OCI-M1 (cell line): ENCODE measurements around the gene NCS1.
A peak's percentile ranks its signal among the peaks of the same experiment; 100 is the strongest.

Experiments
- DNase-seq: peaks from one replicate; lab custom pipeline; 2025; lab: John Stamatoyannopoulos, UW

NCS1 gene

DNA sequence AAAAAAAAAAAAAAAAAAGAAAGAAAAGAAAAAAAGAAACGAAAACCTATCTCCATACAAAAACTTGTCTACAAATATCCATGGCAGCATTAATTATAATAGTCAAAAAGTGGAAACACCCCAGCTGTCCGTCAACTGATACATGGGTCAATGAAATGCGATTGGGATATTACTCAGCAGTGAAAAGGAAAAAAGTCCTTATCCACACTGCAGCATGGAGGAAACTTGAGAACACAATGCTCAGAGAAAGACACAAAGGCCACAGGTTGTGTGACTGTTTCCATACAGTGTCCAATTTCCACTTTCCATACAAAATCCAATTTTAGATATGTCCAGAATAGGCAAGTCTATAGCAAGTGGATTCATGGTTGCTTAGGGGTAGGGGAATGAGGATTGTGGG lies 24.3 kb upstream of the NCS1 start:
- no peak for DNase-seq

DNA sequence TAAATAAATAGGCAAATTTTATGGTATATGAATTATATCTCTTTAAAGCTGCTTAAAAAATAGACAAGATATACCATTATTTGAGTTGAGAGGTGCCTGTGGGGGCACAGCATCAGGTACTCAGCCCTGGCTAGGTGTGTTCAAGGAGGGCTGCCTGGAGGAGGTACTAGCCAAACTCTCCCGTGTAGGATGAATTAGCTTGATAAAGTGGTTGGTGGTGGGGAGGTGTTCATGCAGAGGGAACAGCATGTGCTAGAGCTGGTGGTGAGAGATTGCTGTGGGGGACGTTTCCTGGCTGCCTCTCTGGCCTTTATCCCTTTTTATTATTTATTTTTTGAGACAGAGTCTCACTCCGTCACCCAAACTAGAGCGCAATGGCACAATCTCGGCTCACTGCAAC lies 23.2 kb upstream of the NCS1 start:
- DNase-seq = no peak

DNA sequence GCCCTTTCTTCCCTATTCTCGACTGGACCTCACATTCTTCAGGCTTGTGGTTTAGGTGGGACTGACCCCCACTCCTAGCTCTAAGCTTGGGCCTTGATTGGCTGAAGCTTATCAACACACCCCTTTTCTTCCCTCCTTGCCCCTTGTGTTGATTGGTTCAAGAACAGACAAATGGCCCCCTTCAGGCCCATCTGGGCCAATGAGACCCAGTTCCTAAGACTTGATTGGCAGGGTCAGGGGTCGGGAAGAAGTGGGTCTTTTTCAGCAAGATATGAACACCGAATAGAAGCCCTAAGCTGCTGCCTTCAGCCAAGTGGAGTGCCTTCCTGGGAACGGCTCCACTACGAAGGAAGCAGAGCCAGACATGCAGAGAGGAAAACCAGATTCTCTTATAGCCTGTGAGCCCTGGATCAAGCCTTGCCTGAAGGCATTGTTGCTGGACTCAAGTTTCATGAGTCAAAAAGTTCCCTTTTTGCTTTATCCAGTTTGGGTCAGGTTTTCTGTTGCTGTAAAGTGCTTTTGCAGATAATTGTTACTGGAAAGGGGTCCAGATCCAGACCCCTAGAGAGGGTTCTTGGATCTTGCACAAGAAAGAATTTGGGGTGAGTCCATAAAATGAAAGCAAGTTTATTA lies 22.4 kb upstream of the NCS1 start:
- DNase-seq = no peak

DNA sequence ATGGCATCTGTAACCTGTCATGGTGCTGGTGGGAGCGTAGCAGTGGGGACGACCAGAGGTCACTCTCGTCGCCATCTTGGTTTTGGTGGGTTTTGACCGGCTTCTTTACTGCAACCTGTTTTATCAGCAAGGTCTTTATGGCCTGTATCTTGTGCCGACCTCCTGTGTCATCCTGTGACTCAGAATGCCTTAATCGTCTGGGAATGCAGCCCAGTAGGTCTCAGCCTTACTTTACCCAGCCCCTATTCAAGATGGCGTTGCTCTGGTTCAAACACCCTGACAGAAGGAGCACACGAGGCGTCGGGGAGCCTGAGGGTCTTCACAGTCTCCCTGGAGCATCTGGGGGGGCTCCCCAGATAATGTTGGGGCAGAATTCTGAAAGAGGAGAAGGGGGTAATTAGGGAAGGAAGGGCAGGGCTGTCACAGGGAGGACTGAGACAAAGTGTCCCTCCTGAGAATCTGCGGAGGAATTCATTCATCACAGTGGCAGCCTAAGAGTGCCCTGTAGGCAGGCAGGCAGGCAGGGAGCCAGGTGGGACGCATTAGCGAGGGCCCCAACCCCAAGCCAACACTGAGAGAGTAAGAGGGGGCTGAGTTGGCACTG lies 21.3 kb upstream of the NCS1 start:
- DNase-seq = no peak

DNA sequence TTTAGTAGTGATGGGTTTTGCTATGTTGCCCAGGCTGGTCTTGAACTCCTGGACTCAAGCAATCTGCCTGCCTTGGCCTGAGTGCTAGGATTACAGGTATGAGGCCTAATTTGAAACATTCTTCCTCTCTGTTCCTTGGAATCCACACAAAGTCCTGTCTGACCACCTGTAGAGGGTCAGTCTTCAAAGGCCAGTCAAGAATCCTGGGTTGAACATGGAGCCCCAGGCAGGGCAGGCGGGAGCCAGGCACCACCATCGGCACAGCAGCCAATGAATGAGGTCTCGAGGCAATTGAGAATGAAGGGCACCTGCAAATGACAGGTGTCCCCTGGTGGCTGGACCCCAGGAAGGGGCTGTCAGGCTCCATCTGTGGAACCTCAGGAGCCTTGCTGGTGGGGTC lies 17.4 kb upstream of the NCS1 start:
- no peak for DNase-seq

DNA sequence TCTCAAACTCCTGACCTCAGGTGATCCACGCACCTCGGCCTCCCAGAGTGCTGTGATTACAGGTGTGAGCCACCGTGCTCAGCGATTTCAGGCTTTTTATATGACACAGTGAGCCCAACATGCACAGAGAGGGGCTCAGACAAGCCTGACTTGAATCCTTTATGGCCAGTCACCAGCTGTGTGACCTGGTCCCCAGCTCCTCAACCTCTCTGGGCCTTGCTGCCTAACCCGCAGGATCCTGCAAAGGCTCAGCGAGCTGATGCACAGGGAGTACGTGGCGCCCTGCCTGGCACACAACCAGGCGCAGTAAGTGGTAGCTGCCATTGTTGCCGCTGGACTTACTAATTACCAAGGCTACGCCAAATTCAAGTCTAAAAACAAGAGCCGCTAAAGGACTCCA lies 16.6 kb upstream of the NCS1 start:
- DNase-seq = no peak

DNA sequence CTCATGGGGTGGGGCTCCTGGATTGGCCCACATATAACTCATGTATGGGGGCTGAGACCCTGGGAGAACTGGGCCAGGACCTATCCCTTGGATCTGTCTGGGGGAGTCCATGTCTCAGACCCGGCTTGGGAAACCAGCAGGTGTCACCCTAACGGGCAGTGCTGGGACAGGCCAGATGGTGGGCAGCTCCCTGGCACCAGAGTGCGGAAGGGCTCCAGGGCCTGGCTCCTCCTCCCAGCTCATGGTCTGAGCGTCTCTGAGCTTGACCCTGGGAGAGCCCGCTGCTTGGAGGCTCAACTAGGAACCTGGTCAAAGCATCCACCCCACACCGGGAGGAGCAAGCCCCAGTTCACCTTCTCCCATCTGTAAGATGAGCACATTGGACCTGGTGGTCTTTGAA lies 15.5 kb upstream of the NCS1 start:
- DNase-seq = no peak

DNA sequence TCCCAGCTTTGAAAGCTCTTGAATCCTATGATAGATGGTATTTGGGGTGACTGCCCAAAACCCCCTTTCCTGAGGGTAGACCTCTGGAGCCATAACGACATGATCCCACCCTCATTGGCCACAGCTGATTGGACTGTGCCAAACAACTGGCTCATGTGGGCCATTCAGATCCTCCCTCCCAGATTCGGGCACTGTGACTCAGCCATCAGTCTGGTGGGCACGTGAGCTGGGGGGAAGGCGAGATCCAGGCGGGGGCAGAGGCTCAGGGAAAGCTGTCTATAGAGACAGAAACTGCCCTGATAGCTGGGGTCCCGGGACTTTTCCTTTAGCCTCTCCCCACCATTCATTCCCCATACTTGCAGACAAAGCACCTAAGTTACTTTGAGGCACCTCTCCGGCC lies 15.1 kb upstream of the NCS1 start:
- DNase-seq = no peak

DNA sequence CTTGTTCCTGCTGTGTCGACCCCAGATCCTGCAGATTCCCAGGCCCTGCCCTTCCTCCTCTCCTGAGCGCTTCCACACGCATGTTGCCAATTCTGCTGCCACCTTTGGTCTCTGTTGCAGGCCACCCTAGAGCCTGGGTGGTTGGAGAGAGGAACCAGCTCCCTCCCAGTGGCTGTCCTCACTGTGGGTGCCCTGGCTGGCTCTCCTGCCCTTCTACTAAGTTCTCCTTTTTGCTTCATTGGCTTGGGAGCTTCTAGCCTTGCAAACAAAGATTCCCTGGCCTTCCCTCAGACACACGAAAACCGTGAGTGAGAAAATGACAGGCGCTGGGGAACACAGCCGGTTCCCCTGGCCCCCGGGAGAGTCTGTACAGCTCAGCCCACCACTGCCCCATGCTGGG lies 14.2 kb upstream of the NCS1 start:
- DNase-seq = no peak

DNA sequence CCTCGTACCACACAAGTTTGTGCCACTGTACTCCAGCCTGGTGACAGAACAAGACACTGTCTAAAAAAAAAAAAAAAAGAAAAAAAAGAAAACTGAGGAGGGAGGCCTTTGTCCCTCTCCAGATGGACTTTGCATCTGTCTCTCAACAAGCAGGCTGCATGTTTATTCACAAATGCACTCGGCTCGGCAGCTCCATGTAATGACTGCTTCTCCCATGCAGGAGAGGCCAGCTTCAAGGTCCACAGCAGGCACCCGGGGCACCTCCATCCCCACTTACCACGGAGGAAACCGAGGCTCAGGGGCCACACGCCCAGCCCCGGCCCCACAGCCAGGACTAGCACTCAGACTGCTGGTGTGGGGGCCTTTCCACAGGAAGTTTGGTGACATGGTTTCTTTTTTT lies 13.1 kb upstream of the NCS1 start:
- DNase-seq = no peak

DNA sequence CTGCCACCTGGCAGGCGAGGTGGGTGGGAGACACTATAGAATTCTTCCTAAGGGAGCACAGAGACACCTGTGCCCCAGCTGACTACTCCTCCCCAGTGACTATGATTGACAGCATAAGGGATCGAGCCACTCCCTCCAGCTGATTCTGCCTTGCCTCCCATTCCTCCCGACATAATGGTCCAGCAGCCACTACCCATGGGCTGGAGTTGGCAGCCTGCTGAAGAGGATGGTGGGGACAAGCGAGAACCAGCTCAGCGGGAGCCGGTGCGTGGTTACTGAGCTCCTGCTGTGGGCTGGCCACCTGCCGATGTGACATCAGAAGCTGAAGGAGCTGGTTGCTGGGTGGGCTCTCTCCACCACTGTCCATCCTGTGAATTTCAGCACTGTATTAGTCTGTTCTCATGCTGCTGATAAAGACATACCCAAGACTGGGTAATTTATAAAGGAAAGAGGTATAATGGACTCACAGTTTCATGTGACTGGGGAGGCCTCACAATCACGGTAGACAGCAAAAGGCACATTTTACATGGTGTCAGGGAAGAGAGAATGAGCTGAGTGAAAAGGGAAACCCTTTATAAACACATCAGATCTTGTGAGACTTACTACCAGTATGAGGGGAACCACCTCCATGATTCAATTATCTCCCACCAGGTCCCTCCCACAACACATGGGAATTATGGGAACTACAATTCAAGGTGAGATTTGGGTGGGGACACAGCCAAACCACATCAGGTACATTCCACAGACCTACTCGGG lies 12.1 kb upstream of the NCS1 start:
- DNase-seq = no peak

DNA sequence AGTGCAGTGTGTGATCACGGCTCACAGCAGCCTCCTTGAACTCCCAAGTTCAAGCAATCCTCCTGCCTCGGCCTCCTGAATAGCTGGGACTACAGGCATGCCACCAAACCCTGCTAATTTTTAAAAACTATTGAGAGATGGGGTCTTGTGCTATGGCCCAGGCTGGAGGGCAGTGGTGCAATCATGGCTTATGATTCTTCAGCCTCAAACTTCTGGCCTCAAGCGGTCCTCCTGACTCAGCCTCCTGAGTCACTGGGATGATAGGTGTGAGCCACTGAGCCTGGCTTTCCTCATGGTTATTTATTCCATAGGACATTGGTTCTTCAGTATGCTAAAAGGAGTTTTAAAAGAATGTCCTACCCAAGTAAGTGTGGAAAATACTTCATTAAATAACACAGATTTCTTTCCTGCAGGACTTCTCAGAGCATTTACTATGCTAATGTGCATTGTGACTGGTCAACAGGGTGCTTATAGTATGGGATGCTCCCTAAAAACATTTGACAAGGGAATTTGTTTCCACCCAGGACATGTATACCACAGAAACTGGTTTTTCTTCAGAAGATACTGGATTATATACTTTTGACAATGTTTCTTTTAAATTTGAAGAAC lies 11.2 kb upstream of the NCS1 start:
- no peak for DNase-seq

DNA sequence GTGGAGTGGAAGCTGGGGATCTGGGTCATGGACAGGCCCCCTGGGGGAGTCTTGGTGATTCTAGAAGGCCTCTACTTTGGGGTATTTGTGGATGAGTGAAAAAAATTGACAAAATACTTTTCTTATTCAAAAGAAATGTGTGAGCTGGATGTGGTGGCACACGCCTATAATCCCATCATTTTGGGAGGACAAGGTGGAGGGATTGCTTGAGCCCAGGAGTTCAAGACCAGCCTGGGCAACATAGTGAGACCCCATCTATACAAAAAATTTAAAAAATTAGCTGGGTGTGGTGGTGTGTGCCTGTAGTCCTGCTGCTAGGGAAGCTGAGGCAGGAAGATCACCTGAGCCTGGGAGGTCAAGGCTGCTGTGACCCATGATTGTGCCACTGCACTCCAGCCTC lies 6.6 kb upstream of the NCS1 start:
- no peak for DNase-seq

DNA sequence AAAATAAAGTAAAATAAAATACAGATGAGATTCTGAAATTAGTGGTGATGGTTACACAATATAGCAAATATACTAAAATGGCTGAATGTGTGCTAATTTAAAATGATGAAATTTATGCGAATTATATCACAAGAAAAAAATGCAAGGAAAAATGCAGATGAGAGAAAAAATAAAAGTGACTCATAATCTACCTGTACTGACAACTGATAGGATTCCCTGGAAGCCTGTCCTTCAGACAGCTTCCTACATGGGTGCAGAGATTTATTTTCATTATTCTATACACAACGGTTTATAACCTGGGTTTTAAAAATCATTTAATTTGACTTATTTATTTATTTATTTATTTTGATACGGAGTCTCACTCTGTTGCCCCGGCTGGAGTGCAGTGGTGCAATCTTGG lies 5.8 kb upstream of the NCS1 start:
- no peak for DNase-seq

DNA sequence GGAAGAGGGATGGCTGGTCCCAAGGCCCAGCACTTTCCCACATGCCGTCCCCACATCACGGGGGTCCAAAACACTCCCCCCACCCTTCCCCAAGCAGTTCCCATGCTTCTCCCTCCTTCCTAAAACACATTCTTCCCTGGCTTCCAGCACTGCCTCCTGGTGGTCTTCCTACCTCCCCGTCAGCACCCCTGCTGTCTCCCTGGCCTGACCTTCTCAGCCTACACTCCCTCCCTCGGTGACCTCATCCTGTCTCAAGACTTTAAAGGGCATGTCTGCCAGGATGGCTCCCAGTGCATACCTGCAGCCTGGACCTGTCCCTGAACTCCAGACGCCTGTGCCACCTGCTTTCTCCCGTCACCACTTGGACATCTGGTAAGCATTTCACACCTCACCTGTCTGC lies 4.3 kb upstream of the NCS1 start:
- no peak for DNase-seq

DNA sequence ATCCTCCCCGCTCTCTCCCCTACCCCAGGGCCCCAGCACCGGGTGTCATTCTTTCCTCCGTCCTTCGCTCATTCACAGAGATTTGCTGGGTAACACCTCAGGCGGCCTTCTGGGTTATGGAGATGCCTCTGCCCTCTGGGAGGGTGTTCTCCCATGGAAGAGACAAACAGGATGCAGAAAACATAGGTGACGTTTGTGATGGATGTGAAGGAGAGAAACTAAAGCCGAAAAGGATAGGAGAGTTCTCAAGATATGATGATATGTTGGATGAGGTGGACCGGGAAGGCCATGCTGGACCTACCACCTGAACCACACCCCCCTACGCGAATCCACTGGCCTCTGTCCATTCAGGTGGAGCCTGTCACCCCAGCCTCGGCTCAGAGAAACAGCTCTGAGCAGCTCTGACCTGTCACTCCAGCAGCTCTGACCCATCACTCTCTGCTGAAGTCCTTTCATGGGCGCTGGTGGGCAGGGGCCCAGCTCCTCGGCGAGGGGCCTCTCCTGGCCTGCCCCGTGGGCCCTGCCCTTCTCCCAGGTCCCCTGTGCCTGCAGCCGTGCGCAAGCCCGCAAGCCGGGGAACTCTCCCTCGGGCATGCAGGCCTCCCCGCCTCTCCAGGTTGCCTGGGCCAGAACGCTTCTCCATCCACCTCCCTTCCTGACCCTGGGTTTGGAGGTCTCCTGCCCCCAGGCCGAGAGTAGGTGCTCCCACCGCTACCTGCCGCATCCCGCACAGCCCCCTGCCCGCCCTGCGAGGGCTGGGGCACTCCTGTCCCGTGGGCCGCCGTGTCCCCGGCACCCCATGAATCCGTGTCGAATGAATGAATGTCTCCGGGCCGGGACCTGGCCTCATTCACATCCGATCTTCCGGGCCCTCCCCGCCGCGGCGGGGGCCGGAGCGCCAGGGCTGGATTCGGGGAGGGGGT lies 717 bp upstream of the NCS1 start:
- no peak for DNase-seq

DNA sequence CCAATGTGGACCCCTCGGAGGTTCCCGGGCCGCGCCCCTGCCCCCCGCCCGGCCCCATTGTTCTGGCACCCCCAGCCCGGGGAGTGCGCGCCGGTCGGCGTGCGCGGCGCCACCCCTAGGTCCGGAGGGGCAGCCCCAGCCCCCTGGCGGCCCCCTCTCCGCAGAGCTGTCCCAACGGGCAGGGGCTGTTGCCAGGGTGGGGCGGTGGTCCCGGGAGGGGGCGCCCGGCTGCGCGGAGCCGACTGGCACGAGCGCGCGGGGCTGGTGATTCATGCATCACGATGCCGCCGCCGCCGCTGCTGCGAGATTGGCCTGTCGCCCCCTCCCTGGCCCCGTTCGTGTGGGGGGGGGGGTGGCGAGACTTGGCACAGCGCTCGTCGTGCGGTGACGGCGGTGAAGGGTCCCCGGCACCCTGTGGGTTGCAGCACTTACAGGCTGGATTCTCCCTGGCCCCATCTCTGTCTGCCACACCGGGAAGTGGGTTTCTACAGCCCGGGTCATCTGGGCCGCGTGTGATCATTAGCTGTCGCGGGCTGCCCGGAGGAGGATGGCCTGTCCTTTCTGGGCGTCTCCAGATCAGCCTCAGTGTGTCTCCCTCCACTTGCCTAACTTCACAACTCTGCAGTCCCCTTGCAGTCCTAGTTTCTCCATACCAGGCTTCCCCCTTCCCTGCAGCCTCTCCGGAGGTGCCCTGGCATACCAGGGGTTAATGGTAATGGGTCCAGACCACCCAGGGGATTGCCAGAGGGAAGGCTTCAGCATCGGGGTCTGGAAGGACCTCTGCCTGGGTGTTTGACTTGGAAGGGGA lies 858 bp downstream of the NCS1 start:
- peak; percentile 46 for DNase-seq

DNA sequence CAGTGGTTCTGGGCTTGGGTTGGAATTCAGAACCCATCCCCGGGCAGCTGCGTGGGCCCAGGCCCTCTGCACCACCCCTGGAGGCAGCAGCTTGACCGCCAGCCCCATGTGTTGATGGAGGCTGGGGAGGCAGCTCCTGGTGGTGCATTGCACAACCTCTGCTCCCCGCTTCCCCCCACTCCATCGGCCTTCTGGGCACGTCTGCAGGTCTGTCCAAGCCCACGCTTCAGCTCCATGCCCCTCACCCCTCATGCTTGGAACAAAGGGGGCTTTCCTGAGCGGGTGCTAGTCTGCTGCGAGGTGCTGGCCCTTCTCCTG lies 1.4 kb downstream of the NCS1 start:
- no peak for DNase-seq

DNA sequence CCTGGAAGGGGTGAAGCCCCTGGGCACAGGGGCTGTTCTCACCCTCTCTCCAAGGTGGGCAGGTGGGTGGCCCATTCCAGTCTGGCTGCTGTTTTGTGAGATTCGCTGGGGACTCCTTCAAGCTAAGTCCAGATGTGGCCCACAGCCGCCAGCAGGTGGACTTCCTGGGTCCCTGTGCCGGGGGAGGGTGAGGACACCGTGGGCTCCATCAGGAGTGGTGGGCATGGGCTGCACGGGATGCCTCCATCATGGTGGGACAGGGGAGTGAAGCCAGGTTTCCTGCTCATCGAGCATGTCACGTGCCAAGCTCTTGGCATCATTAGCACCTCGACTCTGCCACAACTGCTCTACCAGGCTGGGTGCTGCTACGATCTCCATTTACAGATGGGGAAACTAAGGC lies 1.8 kb downstream of the NCS1 start:
- DNase-seq = no peak

DNA sequence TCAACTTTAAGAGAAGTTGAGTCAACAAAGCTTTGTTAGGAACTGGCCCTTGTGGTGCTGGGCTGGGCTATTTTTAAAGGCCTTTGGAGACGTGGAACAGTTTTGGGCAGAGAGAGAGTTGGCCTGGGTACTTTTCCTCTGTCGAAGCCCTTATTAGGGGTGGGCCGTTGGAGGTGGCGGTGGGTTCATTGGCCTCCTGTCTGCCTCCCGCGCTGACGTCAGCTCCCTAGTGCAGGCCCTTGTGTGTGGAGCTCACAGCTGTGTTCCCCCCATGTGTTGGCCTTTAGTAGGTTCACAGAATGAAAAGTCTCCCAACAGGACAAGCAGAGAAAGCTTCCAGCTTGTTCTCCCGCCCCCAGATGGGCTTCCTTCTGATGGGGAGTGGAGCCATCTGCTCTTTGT lies 2.7 kb downstream of the NCS1 start:
- DNase-seq = no peak

DNA sequence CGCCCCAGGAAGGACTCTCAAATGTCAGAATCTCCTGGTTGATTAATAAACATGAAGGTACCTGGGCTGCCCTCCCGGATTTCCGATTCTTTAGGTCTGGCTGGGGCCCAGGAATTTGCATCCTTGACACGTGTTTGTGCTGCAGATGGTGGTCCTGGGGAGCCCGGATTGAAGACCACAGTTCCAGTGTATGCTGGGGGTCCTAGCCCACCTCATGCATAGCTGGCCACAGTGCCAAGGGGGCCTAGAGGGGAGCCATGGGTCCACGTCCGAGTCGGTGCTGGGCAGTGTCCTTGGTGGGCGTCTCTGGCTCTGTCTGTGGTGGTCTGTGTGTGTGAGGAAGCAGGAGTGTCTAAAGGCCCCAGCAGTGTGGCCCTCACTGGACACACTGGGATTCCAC lies 3.2 kb downstream of the NCS1 start:
- DNase-seq = no peak

DNA sequence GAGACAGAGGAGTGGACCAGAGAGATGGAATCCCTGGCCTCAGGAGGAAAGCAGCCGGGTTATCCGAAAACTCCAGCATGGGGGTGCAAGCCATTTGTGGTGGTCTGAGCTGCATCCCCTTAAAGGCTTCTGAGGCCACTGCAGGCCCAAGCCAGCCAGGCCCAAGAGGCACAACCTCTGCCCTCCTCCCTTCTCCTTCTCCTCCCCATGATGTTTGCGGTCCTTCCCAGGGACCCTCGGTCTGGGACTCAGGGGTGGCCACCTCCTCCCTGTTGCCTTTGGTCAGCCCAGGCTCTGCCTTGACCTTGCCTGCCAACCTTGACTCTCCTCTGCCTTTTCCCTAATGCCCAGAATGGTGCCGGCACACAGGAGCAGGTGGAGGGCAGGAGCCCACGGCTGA lies 4.6 kb downstream of the NCS1 start:
- no peak for DNase-seq
